Panc1 (cell line): ENCODE data around the gene PDE9A. TPM values are rescaled to one million over a fixed set of nuclear protein-coding genes. Genes with fewer than 3 reads are reported as not detected.
"Not testable (repeated sequence)": the region's sequence is repeated elsewhere in the genome, so short reads cannot be mapped to it uniquely, and the experiment has no call there.

Experiments
- ATAC-seq: fragments of 200-7000 bp; cut with Tn5 transposase; 2 replicates; pipeline ENCODE4 v1.9.1; 2020; ENCODE audit warnings: mild to moderate bottlenecking, moderate library complexity
- BruUV-seq: library from RNA; stranded (reverse); fragments of 400-500 nt; replicated peaks from 2 replicates; lab custom pipeline; 2021; lab: Mats Ljungman, UMichigan
- CTCF ChIA-PET: fragments of 300-600 bp; sonication (Branson Sonifier 250); formaldehyde crosslinking; loops from one replicate; lab custom pipeline; 2022; ENCODE audit warnings: antibody characterized with exemption; lab: Charles Lee
- POLR2A ChIA-PET: fragments of 300-600 bp; sonication (Branson Sonifier 250); formaldehyde crosslinking; loops from one replicate; lab custom pipeline; 2022; ENCODE audit warnings: antibody characterized with exemption; lab: Charles Lee
- DNase-seq: peaks from one replicate; pipeline ENCODE4 v3.0.0-alpha.2; 2010; ENCODE audit warnings: low read depth, low spot score
- H3K27ac ChIP-seq: 2 replicates; pipeline ENCODE4 v1.5.1; 2011; ENCODE audit warnings: mild to moderate bottlenecking, low read length, inconsistent platforms
- H3K27me3 ChIP-seq: fragments of 200-500 bp; sonication (Bioruptor generic); 2 replicates; pipeline ENCODE4 v1.6.0; 2014; ENCODE audit warnings: low read length, inconsistent platforms; ENCODE audit not compliant: control insufficient read depth, insufficient read depth
- H3K36me3 ChIP-seq: fragments of 200-500 bp; sonication (Bioruptor generic); 2 replicates; pipeline ENCODE4 v1.5.1; 2014; ENCODE audit warnings: inconsistent platforms, mild to moderate bottlenecking, low read length, moderate library complexity; ENCODE audit not compliant: control insufficient read depth, insufficient read depth
- H3K4me1 ChIP-seq: 2 replicates; pipeline ENCODE4 v1.5.1; 2011; ENCODE audit warnings: inconsistent platforms, mild to moderate bottlenecking, low read length, moderate library complexity; ENCODE audit not compliant: control insufficient read depth, insufficient read depth
- H3K4me3 ChIP-seq, 2 experiments: 2 replicates each; pipeline ENCODE4 v1.5.1; 2011 to 2012; ENCODE audit warnings: low read depth in 2 of 2, low read length in 2 of 2, mild to moderate bottlenecking in 2 of 2, inconsistent platforms in 1 of 2, moderate library complexity in 1 of 2
- H3K9me3 ChIP-seq: fragments of 200-500 bp; sonication (Bioruptor generic); 2 replicates; pipeline ENCODE4 v1.5.1; 2014; ENCODE audit warnings: low read depth, mild to moderate bottlenecking, inconsistent platforms, low read length, moderate library complexity; ENCODE audit not compliant: control insufficient read depth, insufficient read depth
- POLR2AphosphoS5 ChIP-seq: IDR thresholded peaks from 2 replicates; pipeline ENCODE4 v1.6.1; 2012; ENCODE audit warnings: mild to moderate bottlenecking, low read depth, low read length, moderate library complexity
- SIN3A ChIP-seq: IDR thresholded peaks from 2 replicates; pipeline ENCODE4 v1.6.1; 2012; ENCODE audit warnings: low read depth, mild to moderate bottlenecking, low read length, moderate library complexity, borderline replicate concordance; ENCODE audit not compliant: insufficient read depth
- TCF7L2 ChIP-seq: IDR thresholded peaks from 2 replicates; pipeline ENCODE4 v1.6.1; 2011; ENCODE audit warnings: mild to moderate bottlenecking, low read depth, low read length, inconsistent platforms
- in situ Hi-C: cut with HindIII; loops from 2 replicates; pipeline ENCODE4 v1.10.0; 2016; ENCODE audit warnings: low sequenced_read_pairs, low pct_unique_long_range_greater_than_20kb
- intact Hi-C: fragments of 100-400 bp; cut with micrococcal nuclease; formaldehyde crosslinking; loops from one replicate; pipeline ENCODE4 v1.10.0; 2022; ENCODE audit not compliant: unreplicated experiment
- total RNA-seq: library from RNA; stranded (reverse); gene quantifications from one replicate; pipeline ENCODE4 v1.2.1, GENCODE V29; 2021; ENCODE audit not compliant: unreplicated experiment
- TF ChIP-seq, protein P1 (sequence below): fragments of 450-650 bp; IDR thresholded peaks from 2 replicates; pipeline ENCODE4 v1.5.1; 2017; ENCODE audit warnings: mild to moderate bottlenecking
- TF ChIP-seq, protein P2 (sequence below), 2 experiments: IDR thresholded peaks; 2 replicates each; pipeline ENCODE4 v1.6.1; 2011 to 2012; ENCODE audit warnings: low read depth in 2 of 2, control low read depth in 1 of 2, low read length in 1 of 2, mild to moderate bottlenecking in 1 of 2, moderate library complexity in 1 of 2; ENCODE audit not compliant: insufficient read depth in 1 of 2

PDE9A gene
- total RNA-seq, 1 experiment from 2014 or later = 0.72 TPM

DNA sequence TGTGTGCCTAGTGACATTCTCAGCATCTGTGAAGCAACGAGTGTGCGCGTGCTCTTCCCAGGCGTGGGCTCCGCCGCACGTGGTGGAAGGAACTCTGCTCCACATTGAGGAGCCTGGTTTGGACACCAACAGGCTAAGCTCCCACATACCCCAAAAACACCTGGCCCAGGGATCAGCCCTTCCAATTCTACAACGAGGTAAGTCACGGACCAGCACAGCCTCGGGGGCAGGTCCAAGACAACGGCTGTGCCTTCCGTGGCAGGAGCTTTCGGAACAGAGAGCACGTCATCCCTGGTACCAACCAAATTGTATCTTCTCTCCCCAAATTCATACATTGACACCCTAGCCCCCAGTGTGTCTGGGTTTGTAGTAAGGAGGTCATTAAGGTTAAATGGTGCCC lies 27.2 kb upstream of the PDE9A start:
- TF ChIP-seq, protein P1, sequence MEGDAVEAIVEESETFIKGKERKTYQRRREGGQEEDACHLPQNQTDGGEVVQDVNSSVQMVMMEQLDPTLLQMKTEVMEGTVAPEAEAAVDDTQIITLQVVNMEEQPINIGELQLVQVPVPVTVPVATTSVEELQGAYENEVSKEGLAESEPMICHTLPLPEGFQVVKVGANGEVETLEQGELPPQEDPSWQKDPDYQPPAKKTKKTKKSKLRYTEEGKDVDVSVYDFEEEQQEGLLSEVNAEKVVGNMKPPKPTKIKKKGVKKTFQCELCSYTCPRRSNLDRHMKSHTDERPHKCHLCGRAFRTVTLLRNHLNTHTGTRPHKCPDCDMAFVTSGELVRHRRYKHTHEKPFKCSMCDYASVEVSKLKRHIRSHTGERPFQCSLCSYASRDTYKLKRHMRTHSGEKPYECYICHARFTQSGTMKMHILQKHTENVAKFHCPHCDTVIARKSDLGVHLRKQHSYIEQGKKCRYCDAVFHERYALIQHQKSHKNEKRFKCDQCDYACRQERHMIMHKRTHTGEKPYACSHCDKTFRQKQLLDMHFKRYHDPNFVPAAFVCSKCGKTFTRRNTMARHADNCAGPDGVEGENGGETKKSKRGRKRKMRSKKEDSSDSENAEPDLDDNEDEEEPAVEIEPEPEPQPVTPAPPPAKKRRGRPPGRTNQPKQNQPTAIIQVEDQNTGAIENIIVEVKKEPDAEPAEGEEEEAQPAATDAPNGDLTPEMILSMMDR = no peak
- TF ChIP-seq POLR2AphosphoS5 (no peak), TCF7L2 (no peak), SIN3A (no peak)
- TF ChIP-seq, protein P2, sequence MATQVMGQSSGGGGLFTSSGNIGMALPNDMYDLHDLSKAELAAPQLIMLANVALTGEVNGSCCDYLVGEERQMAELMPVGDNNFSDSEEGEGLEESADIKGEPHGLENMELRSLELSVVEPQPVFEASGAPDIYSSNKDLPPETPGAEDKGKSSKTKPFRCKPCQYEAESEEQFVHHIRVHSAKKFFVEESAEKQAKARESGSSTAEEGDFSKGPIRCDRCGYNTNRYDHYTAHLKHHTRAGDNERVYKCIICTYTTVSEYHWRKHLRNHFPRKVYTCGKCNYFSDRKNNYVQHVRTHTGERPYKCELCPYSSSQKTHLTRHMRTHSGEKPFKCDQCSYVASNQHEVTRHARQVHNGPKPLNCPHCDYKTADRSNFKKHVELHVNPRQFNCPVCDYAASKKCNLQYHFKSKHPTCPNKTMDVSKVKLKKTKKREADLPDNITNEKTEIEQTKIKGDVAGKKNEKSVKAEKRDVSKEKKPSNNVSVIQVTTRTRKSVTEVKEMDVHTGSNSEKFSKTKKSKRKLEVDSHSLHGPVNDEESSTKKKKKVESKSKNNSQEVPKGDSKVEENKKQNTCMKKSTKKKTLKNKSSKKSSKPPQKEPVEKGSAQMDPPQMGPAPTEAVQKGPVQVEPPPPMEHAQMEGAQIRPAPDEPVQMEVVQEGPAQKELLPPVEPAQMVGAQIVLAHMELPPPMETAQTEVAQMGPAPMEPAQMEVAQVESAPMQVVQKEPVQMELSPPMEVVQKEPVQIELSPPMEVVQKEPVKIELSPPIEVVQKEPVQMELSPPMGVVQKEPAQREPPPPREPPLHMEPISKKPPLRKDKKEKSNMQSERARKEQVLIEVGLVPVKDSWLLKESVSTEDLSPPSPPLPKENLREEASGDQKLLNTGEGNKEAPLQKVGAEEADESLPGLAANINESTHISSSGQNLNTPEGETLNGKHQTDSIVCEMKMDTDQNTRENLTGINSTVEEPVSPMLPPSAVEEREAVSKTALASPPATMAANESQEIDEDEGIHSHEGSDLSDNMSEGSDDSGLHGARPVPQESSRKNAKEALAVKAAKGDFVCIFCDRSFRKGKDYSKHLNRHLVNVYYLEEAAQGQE (IDR thresholded peaks at IDR 0.05; ENCODE audit: insufficient read depth in 1 of 2, low read depth in 2 of 2, low read length in 1 of 2) = no peak
- DNase-seq (no peak), ATAC-seq (no peak)
- H3K36me3 ChIP-seq = no peaks in the 10 kb centered on the region
- H3K4me1 ChIP-seq = no peaks in the 10 kb centered on the region
- no peaks in the 10 kb centered on the region for H3K27me3 ChIP-seq
- intact Hi-C loops (no loop called here), in situ Hi-C loops (no loop called here)
- ChIA-PET POLR2A (no interaction called here), CTCF (interaction anchor here (0.6 kb wide), 1 partner anchor 30 kb away, joined by 6 read pairs; no protein-coding TSS in a partner anchor)
- no TSS peak for BruUV-seq
- no peak overlapping the region for H3K27ac ChIP-seq
- H3K4me3 ChIP-seq = no peak overlapping the region
- no peaks in the 10 kb centered on the region for H3K9me3 ChIP-seq

DNA sequence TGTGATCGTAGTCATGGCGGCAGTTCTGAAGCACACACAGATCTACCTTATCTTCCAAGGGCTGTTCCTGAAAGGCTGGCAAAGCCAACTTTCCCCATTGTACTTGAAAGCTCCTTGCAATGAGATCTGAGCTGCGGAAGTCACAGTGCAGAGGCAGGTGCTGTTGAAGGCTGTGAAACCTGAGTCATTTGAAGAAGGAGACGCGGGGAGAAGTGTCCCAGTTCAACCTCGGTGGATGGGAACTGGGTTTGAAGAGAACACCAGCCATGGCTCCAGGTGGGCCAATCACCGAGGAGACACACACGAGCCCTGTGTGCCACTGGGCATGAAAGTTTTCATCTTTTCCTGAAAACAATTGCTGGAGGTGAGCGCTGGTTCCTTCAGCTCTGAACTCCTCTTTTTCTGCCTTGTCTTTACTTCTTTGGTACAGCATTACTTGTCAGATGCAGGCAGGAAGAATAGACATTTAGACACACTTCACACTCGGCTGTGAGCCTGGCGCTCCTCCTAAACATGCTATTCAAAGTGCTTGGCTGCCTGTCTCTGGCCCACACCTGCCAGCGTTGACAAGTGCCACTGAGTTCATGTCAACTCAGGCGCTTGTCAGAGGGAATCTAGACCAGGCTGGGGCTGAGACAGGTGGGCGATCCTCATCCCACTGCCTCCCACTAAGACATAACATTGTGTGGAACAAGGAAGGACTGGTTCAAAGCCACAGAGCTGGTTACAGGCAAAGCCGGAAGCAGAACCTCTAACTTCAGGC lies 25.7 kb upstream of the PDE9A start:
- POLR2A ChIA-PET = no interaction called here
- TF ChIP-seq, protein P1 = no peak
- TF ChIP-seq, protein P2 (IDR thresholded peaks at IDR 0.05; ENCODE audit: insufficient read depth in 1 of 2, low read depth in 2 of 2, low read length in 1 of 2) = no peak
- no peak for TF ChIP-seq SIN3A
- no peak for TF ChIP-seq TCF7L2
- no peak for TF ChIP-seq POLR2AphosphoS5
- DNase-seq (no peak), ATAC-seq (no peak)
- H3K4me1 ChIP-seq = no peaks in the 10 kb centered on the region
- no peak overlapping the region for H3K27ac ChIP-seq
- H3K4me3 ChIP-seq = no peak overlapping the region
- no TSS peak for BruUV-seq
- no peaks in the 10 kb centered on the region for H3K9me3 ChIP-seq
- CTCF ChIA-PET = no interaction called here
- intact Hi-C loops (no loop called here), in situ Hi-C loops (no loop called here)
- no peaks in the 10 kb centered on the region for H3K27me3 ChIP-seq
- H3K36me3 ChIP-seq = no peaks in the 10 kb centered on the region

DNA sequence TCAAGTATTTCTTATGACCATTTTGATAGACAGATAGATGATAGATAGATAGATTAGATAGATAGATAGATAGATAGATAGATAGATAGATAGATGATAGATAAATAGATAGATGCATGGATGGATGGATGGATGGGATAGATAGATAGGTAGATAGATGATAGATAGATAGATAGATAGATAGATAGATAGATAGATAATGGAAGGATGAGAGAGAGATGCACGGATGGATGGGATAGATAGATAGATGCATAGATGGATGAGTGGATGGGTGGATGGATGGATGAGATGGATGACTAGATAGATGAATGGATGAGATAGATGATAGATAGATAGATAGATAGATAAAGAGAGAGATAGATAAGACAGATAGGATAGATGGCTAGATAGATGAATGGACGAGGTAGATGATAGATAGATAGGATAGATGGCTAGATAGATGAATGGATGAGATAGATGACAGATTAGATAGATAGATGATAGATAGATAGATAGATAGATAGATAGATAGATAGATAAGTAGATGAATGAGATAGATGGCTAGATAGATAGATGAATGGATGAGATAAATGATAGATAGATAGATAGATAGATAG lies 24.9 kb upstream of the PDE9A start:
- H3K27me3 ChIP-seq, BruUV-seq, ATAC-seq, H3K4me1 ChIP-seq, CTCF ChIA-PET, H3K4me3 ChIP-seq, intact Hi-C loops, in situ Hi-C loops, DNase-seq, H3K27ac ChIP-seq, POLR2A ChIA-PET, H3K36me3 ChIP-seq, H3K9me3 ChIP-seq: not testable (repeated sequence)
